Measurements from ENCODE around the gene EME2. TPM values are rescaled to one million over a fixed set of nuclear protein-coding genes. Genes with fewer than 3 reads are reported as not detected.

The EME2 gene
- total and polyA plus RNA-seq, 12 donors = 1.8 to 90.7 (median 19.2) TPM

DNA sequence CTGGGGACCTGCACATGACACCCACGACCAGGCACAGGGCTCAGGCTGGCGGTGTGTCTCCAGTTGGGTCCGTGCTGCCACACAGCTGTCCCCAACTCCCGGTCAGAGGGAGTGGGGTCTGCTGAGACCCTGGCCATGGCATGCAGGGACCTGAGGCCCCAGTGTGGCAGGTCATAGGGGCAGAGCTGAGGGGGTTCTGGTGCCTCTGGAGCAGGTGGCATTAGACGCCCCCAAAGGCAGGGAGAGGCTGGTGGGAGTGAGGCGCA lies 14.4 kb downstream of the EME2 start:
- 80 to 91% (median 89%) methylated on average over 2 to 6 of the region's 6 CpGs for WGBS, 4 donors
- no peaks in the 10 kb centered on the region for H3K27me3 ChIP-seq
- no peak overlapping the region for H3K4me3 ChIP-seq
- H3K36me3 ChIP-seq (replicated peaks in 1 of 2) = peaks cover 0 to 32% of the 10 kb centered on the region in 2 donors
- no peak overlapping the region for H3K27ac ChIP-seq
- intact Hi-C loops (cut with DNase I) = no loop called here
- peak in 1 of 7 donors; percentile 15 for DNase-seq
- no peaks in the 10 kb centered on the region for H3K4me1 ChIP-seq (replicated peaks in 1 of 2)
- TF ChIP-seq, protein P1, sequence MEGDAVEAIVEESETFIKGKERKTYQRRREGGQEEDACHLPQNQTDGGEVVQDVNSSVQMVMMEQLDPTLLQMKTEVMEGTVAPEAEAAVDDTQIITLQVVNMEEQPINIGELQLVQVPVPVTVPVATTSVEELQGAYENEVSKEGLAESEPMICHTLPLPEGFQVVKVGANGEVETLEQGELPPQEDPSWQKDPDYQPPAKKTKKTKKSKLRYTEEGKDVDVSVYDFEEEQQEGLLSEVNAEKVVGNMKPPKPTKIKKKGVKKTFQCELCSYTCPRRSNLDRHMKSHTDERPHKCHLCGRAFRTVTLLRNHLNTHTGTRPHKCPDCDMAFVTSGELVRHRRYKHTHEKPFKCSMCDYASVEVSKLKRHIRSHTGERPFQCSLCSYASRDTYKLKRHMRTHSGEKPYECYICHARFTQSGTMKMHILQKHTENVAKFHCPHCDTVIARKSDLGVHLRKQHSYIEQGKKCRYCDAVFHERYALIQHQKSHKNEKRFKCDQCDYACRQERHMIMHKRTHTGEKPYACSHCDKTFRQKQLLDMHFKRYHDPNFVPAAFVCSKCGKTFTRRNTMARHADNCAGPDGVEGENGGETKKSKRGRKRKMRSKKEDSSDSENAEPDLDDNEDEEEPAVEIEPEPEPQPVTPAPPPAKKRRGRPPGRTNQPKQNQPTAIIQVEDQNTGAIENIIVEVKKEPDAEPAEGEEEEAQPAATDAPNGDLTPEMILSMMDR (IDR thresholded peaks at IDR 0.05) = no peak
- H3K9me3 ChIP-seq (replicated peaks in 1 of 3) = no peaks in the 10 kb centered on the region

DNA sequence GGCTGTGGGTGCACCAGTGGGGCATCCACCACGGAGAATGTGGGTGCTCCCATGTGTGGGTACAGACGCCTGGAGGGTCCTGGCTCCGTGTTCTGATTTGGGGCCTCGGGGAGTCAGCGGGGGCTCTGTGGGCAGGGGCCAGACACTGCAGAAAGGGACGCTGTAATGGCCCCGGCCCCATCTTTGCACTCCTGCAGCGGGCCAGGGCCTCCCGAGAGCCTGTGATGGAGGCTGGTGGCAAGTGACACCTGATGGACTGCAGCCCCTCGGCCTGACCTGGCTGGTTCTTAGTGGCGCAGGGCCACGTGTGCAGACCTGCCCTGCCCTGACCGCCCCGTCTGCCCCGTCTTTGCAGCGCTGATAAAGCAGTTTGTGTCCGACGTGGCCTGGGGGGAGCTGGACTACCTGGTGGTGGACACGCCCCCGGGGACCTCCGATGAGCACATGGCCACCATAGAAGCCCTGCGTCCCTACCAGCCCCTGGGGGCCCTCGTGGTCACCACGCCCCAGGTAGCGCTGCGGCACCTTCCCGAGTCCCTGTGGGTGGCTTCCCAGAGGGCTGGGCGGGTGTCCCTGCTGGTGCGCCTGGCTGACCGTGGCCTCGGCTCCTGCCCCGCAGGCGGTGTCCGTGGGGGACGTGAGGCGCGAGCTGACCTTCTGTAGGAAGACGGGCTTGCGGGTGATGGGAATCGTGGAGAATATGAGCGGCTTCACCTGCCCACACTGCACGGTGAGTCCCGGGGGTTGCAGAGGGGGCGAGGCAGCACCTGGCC lies 14.9 kb downstream of the EME2 start:
- H3K4me1 ChIP-seq (replicated peaks in 1 of 2) = no peaks in the 10 kb centered on the region
- peak in 3 of 7 donors; percentile 8 to 22 (median 18) for DNase-seq
- WGBS, 4 donors = 92 to 93% (median 92%) methylated on average over 12 to 44 of the region's 44 CpGs
- no peaks in the 10 kb centered on the region for H3K9me3 ChIP-seq (replicated peaks in 1 of 3)
- H3K4me3 ChIP-seq = no peak overlapping the region
- H3K27ac ChIP-seq = no peak overlapping the region
- H3K36me3 ChIP-seq (replicated peaks in 1 of 2) = peaks cover 0 to 32% of the 10 kb centered on the region in 2 donors
- no peaks in the 10 kb centered on the region for H3K27me3 ChIP-seq
- intact Hi-C loops (cut with DNase I) = no loop called here
- TF ChIP-seq, protein P1 (IDR thresholded peaks at IDR 0.05) = no peak
- TF ChIP-seq POLR2A (IDR thresholded peaks at IDR 0.05) = no peak

DNA sequence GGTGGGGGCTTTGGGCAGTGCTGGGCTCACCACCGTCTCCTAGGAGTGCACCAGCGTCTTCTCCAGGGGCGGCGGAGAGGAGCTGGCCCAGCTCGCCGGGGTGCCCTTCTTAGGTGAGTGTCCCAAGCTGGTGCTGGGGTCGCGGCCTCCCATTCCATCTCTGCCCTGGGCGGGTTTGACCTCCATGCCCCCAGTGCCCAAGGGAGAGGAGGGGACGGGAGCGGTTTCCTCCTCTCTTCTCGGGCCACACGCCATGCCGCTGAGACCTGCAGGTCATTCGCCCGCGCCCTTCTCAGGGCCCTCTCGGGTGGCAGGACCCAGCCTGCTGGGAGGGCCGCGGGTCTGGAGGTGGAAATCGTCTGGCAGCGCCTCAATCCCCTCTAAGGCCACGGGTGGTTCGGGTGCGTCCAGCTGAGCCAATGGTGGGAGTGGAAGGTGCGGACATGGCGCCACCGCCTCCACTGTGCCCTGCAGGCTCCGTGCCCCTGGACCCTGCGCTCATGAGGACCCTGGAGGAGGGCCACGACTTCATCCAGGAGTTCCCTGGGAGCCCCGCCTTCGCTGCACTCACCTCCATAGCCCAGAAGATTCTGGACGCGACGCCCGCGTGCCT lies 15.6 kb downstream of the EME2 start:
- DNase-seq = peak in 2 of 7 donors; percentile 20 to 22
- H3K36me3 ChIP-seq (replicated peaks in 1 of 2) = peaks cover 0 to 32% of the 10 kb centered on the region in 2 donors
- 79 to 90% (median 86%) methylated on average over 6 to 38 of the region's 38 CpGs for WGBS, 4 donors

DNA sequence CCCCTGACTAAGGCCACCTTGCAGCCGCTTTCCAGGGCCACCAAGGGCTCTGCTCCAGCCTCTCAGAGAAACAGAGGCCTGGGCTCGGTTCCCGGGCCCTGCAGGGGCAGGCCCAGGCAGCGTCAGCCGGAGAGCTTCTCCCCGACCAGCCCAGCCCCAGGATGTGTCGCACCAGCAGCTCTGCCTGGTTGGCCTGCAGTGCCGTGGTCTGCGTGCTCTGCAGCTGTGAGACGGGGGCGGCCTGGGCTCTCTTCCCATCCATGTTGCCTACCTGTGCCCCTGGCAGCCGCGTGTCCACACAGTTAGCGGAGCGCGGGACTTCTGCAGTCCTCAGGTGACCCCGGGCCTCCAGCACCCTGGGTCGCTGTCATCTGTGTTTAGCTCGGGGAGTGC lies 16.1 kb downstream of the EME2 start:
- 58 to 73% (median 67%) methylated on average over 12 to 19 of the region's 19 CpGs for WGBS, 4 donors
- intact Hi-C loops (cut with DNase I) = no loop called here
- no peaks in the 10 kb centered on the region for H3K9me3 ChIP-seq (replicated peaks in 1 of 3)
- H3K27ac ChIP-seq = no peak overlapping the region
- peaks cover 0 to 32% of the 10 kb centered on the region in 2 donors for H3K36me3 ChIP-seq (replicated peaks in 1 of 2)
- H3K27me3 ChIP-seq = no peaks in the 10 kb centered on the region
- no peak overlapping the region for H3K4me3 ChIP-seq
- H3K4me1 ChIP-seq (replicated peaks in 1 of 2) = no peaks in the 10 kb centered on the region
- TF ChIP-seq, protein P1 (IDR thresholded peaks at IDR 0.05) = no peak
- TF ChIP-seq POLR2A (IDR thresholded peaks at IDR 0.05) = no peak
- DNase-seq = peak in 4 of 7 donors; percentile 19 to 22 (median 20)

More for the DNA sequence above, 15.6 kb downstream of the EME2 start:
- Histone ChIP-seq H3K4me3 (no peak overlapping the region), H3K27me3 (no peaks in the 10 kb centered on the region), H3K9me3 (replicated peaks in 1 of 3) (no peaks in the 10 kb centered on the region), H3K27ac (no peak overlapping the region), H3K4me1 (replicated peaks in 1 of 2) (no peaks in the 10 kb centered on the region)
- intact Hi-C loops (cut with DNase I) = no loop called here
- TF ChIP-seq, protein P1 (IDR thresholded peaks at IDR 0.05) = no peak
- TF ChIP-seq POLR2A (IDR thresholded peaks at IDR 0.05) = no peak

All from adrenal gland (tissue), 12 donors.